HG02642 (cell line): Measurements from ENCODE around the gene POP7.
"Not testable (repeated sequence)": the region's sequence is repeated elsewhere in the genome, so short reads cannot be mapped to it uniquely, and the experiment has no call there.

ENCODE experiments used
- ATAC-seq: cut with Tn5 transposase; IDR thresholded peaks from one replicate; pipeline ENCODE4 v1.9.1; 2021; ENCODE audit warnings: mild to moderate bottlenecking; ENCODE audit not compliant: unreplicated experiment, poor library complexity

Gene POP7

DNA sequence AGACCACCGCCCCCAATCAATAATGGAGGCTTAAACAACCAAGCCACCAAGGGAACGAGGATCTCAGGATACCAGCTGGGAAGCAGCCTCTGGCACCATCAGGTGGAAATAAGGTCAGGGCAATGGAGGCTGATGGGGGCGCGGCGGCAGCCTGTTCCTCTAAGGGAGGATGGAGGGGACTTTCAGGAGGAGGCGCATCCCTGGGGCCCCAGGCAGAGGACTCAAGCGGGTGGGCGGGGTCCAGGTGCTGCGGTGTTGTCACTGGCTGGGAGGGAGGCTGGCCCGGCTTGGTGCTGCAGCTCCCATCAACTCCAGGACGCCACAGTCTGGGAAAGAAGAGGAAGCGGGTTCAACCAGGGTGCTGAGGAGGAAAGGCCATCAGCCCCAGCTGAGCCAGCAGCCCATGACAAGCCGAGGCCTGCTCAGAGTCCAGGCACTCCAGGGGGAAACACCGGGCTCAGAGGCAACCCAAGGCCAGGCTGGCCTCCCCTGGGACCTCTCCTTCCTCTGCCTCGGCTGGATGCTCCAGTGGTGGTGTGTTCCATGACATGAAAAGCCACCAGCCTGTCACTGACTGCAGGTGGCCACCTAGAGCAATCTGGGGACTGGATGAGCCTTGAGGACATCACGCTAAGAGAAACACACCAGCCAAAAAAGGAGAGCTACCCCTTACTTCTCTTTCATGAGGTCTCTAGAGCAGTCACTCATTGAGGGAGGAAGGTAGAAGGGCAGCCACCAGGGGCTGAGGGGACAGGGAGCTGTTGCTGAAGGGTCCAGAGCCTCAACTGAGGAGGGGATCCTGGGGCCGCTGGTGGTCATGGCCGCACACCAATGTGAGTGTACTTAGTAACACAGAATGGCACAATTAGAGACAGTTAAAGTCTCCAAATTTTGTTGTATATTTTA lies 16.4 kb upstream of the POP7 start:
- ATAC-seq: no peak

DNA sequence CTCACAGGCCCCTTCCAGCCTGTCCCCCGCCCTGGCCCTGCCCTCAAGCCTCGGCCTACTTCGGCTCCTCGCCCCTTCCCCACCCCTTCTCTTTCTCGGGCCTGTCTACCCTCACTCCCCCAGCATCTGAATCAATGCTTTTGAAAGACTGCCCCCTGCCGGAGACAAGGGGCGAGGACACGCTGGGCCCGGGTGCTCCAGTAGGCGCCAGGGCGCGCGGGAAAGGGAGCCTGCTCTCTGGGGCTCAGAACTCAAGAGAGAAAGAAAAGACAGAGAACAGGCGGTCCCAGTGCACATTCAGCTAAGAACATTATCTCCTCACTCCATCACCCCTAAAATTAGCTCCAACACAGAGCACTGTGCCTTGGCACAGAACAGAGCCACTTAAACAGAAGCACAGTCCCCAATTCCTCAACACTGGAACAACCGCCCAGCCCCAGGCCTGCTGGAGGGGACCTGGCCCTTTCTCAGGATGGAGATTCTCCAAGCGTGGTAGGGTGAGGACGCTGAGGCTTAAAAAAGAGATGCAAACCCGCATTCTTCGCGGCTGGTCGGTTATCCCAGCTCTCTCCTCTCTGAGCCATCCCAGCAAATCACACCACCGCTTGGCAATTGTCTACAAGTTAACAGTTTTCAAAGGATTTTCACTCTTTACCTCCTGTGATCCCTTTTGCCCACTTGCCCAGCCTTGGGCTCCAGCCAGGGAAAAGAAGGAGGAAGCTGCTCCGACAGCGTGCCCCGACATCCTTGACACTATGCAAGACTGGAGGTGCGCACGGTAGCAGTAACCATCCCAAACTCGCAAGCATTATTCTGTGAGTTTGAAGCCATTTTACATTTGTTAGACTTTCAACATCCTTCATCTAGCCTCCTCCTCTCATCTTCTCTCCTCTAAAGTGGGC lies 14.0 kb upstream of the POP7 start:
- no peak for ATAC-seq

DNA sequence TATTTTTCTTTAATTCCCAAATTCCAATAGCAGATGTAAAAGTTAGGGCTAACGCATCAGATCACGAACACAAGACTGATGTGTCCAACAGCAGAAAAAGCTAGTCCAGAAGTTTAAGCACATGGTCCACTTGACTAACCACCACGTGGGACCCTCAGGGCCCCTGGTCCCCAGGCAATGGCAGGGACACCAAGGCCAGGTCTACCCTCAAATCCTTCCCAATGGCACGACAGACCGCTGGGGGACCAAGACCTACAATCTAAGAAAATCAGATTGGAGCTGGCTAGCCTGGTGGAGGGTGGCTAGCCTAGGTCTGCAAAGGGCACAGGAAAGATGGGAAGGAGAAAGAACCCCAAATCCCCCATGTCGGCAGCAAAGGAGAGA lies 13.4 kb upstream of the POP7 start:
- no peak for ATAC-seq

DNA sequence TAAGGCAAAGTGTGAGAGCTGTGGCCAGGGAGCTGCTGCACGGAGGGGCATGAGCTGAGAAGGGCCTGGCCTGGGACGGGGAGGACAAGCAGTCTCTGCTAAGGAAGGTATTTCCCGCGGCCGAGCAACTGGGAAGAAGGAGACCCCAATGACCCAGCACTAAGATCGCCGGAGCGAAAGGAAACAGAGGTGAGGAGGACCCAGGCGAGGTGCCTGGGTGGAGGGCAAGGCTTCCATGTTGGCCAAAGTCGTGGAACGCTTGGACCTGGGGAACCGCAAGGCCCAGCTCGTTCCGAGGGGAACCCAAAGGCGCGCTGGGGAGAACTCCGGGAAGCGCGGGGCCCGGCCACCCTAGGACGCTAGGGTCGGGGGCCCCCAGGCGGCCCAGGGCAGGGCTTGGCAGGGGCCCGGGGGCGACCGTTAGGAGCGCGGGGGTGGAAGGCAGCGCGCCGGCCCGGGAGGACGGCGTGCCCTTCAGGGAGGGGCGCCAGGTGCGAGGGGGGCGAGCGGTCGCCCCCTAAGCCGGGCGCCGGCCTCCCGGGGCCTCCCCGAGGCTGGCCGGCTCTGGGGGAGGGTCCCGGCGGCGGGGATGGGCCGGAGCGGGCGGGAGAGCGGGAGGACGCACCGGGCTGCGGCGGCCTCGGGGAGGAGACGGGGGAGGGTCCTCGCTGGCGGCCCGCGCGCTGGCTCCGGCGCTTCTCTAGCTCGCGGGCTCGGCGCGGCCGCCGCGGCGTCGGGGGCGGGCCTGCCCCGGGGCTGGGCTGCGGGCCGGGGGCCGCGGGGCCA lies 12.4 kb upstream of the POP7 start:
- ATAC-seq: peak; percentile 22

DNA sequence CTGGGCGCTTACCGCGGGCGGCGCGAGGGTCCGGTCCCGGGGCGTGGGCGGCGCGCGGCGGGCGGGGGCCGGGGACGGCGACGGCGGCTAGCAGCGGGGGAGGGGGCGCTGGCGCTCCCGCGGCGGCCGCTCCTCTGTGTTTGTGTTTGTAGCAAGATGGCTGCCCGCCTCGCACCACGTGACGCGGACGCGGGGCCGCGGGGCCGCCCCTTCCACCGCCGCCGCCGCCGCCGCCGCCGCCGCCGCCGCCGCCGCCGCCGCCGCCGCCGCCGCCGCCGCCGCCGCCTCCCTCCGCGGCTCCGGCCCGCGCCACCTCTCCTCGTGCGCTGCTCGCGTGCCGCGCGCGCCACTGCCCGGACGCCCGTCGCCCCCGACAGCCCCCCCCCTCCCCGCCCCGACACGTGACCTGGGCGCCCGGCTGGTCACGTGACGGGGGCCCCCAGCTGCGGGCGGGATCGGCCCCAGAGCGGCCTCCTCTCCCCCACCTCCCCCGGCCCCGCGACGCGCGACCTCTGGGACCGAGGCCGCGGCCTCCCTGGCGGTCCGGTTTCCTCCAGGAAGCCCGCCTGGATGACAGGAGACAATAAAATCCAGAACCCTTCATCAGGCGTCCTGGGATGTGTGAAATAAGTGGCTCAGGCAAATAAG lies 11.7 kb upstream of the POP7 start, which contains the start of gene GIGYF1:
GIGYF1 (minus strand) TSS at position 153 of the 648 bp plus-strand sequence. CDS start 6,012 bp downstream, outside the sequence.
- ATAC-seq: peak; percentile 61

DNA sequence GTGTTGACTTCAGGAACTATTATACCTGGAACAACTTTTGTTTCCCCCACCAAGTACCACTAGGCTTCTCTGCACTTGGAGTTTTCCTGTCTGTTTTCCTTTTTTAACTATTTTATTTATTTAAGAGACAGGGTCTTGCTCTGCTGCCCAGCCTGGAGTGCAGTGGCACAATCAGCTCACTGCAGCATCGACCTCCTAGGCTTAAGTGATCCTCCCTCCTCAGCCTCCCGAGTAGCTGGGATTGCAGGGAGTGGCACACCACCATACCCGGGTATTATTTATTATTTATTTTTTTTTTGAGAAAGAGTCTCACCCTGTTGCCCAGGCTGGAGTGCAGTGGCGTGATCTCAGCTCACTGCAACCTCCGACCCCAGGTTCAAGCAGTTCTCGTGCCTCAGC lies 9.8 kb upstream of the POP7 start:
- no peak for ATAC-seq

DNA sequence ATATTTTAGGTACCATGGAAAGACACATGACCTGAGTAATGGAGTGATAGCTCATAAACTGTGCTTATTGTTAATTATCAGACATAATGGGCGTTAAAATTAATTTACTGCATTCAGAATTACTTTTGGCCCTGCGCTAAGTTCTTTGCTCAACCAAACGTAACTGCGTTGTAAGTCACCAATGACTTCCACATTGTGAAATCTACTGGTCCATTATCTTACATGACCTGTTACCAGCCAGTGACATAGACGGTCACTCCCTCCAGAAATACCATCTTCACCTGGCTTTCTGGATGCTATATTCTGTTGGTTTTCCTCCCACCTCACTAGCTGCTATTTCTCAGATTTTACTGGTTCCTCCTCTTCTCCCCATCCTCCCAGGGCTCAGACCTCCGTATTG lies 6.9 kb upstream of the POP7 start:
- no peak for ATAC-seq

DNA sequence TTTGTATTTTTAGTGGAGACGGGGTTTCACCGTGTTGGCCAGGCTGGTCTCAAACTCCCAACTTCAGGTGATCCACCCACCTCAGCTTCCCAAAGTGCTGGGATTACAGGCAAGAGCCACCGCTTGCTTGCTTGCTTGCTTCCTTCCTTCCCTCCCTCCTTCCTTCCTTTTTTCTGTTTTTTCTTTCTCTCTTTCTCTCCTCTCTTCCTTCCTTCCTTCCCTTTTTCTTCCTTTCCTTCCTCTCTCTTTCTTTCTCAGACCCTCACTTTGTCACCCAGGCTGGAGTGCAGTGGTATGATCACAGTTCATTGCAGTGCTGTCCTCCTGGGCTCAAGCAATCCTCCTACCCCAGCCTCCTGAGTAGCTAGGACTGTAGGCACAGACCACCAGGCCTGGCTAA lies 4.8 kb upstream of the POP7 start:
- ATAC-seq: not testable (repeated sequence)

DNA sequence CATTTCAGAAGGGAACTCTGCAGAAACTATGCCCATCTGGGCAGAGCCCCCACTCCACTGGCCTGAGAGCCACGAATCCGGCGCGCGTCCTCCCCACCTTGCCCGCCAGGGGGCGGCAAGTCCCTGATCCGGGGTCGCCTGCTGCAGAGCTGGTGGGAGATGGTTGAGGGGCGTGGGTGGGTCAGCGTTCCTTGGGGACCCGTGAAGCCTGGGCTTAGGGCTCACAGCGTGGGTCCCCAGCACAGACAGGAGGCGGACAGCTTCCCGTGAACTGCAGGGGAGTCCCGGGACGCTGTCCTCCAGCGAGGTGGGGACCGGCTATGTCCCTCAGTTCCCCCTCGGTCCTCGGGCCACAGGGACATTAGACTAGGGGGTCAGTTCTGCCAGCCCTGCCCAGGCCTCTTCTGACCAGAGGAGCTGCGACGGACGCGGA lies 585 bp upstream of the POP7 start:
- ATAC-seq: peak; percentile 60

DNA sequence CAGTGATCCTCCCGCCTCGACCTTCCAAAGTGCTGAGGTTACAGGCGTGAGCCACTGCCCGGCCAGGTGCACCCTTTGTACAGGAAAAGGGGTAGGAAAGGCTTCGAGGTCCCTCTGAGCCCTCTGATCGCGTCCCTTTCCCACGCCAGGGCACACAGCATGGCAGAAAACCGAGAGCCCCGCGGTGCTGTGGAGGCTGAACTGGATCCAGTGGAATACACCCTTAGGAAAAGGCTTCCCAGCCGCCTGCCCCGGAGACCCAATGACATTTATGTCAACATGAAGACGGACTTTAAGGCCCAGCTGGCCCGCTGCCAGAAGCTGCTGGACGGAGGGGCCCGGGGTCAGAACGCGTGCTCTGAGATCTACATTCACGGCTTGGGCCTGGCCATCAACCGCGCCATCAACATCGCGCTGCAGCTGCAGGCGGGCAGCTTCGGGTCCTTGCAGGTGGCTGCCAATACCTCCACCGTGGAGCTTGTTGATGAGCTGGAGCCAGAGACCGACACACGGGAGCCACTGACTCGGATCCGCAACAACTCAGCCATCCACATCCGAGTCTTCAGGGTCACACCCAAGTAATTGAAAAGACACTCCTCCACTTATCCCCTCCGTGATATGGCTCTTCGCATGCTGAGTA lies 871 bp downstream of the POP7 start:
- no peak for ATAC-seq

DNA sequence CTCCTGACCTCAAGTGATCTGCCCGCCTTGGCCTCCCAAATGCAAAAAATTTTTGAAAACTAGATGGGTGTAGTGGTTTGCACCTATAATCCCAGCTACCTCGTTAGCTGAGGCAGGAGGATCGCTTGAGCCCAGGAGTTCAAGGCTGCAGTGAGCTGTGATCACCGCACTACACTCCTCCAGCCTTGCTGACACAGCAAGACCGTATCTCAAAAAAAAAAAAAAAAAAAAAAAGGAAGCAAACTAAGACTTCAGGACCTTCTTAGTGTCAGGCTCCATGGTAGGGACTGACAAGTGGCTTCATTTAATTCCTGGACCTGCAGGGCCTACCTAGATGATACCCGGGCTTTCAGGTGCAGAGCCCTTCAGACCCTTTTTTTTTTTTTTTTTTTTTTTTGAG lies 2.5 kb downstream of the POP7 start:
- no peak for ATAC-seq

DNA sequence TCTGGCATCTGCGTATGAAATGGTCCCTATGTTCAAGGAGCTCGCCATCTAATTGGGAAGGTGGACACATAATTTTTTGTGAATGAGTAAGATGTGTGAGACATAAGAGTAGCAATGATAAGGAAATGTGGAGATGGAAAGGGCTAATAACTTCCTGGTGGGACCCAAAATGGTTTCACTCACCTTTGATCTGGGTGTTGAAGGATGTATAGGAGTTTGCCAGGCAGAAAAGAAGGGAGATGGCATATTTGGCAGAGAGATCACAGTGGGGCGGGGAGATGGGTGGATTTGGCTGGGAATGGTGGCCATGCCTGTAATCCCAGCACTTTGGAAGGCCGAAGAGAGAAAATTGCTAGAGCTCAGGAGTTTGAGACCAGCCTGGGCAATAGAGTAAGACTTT lies 4.5 kb downstream of the POP7 start:
- no peak for ATAC-seq

DNA sequence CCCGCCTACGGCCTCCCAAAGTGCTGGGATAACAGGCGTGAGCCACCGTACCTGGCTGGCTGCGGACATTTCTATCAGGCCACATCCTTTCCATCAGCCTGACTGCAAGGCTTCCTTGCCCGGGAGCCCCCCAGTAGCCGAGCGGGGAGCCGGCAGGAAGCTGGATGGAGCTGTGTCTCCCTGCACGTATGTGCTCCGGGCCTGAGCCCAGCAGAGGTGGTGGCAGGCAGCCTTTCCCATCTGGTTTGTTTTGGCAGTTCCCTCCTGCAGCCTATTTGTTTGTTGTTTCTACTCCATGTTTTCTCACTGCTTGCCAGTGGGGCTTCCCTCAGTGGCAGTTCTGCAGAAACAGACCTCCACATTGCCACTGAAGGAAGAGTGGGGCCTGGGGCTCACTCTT lies 5.4 kb downstream of the POP7 start:
- no peak for ATAC-seq

DNA sequence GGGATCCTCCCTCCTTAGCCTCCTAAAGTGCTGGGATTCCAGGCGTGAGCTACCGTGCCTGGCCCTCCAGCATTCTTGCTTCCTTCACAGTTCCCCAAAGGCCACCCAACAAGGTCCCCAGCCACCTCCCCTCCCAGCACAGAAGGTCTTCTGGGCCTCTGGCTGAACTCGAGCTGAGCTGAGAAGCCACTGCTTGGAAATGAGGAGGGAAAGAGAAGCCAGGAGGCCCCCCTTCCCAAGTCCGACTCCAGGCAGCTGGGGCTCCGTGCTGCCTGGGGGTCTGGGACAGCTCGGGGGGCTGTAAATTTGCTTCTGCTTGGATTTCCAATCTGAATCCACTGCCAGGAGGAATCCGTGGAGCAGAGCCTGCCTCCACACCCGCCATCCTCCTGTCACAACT lies 8.8 kb downstream of the POP7 start:
- no peak for ATAC-seq

DNA sequence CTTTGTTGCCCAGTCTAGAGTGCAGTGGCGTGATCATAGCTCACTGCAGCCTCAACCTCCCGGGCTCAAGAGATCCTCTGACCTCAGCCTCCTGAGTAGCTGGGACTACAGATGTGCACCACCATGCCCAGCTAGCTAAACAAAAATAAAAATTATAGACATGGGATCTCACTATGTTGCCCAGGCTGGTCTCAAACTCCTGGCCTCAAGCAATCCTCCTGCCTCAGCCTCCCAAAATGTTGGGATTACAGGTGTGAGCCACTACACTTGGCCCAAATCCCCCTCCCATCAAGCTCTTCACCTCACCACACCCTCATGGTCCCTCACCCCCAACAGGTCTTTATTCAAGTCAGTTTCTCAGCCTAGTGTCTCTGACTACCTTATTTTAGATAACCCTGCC lies 11.2 kb downstream of the POP7 start:
- ATAC-seq: not testable (repeated sequence)

DNA sequence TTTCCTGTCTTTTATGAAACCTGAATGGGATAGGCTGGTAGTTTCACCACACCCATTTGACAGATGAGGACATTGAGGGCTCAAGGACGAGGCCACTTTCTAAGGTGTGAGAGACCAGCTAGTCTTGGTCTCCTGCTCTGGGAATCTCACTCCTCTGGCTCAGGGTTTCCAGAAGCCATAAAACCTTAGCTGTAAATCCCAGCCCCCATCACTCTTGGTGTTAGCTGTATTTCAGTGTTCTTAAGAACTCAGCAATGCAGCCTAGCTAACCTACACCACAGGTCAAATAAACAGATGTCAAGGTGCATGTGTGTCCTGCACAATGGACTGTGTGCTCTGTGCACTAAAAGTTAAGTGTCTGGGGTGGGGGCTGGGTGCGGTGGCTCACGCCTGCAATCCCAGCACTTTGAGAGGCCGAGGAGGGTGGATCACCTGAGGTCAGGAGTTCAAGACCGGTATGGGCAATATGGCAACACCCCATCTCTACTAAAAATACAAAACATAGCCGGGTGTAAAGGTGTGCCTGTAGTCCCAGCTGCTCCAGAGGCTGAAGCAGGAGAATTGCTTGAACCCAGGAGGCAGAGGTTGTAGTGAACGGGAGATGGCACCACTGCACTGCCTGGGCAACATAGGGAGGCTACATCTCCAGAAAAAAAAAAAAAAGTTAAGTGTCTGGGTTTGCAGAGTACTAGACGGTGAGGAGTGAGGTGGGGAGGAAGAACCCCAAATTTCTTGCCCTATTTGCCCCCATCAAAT lies 13.8 kb downstream of the POP7 start:
- ATAC-seq: no peak

DNA sequence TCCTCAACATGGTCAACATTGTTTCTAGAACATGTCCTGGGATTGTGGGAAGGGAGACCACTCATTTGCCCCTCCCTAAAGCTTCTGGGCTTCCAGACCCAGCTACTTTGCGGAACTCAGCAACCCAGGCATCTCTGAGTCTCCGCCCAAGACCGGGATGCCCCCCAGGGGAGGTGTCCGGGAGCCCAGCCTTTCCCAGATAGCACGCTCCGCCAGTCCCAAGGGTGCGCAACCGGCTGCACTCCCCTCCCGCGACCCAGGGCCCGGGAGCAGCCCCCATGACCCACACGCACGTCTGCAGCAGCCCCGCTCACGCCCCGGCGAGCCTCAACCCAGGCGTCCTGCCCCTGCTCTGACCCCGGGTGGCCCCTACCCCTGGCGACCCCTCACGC lies 14.4 kb downstream of the POP7 start, which contains the start of gene EPO:
EPO (plus strand) TSS at position 190 of the 392 bp plus-strand sequence. CDS start 513 bp downstream, outside the sequence.
- no peak for ATAC-seq

DNA sequence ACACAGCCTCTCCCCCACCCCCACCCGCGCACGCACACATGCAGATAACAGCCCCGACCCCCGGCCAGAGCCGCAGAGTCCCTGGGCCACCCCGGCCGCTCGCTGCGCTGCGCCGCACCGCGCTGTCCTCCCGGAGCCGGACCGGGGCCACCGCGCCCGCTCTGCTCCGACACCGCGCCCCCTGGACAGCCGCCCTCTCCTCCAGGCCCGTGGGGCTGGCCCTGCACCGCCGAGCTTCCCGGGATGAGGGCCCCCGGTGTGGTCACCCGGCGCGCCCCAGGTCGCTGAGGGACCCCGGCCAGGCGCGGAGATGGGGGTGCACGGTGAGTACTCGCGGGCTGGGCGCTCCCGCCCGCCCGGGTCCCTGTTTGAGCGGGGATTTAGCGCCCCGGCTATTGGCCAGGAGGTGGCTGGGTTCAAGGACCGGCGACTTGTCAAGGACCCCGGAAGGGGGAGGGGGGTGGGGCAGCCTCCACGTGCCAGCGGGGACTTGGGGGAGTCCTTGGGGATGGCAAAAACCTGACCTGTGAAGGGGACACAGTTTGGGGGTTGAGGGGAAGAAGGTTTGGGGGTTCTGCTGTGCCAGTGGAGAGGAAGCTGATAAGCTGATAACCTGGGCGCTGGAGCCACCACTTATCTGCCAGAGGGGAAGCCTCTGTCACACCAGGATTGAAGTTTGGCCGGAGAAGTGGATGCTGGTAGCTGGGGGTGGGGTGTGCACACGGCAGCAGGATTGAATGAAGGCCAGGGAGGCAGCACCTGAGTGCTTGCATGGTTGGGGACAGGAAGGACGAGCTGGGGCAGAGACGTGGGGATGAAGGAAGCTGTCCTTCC lies 15.0 kb downstream of the POP7 start:
- no peak for ATAC-seq
